Measurements from ENCODE around the gene PPP1R10. TPM values are rescaled to one million over a fixed set of nuclear protein-coding genes. Genes with fewer than 3 reads are reported as not detected.

Gene PPP1R10
- total RNA-seq, 1 donor from 2014 or later, result 126 TPM

GRCh38 chr6:30573113-30573512, 43.9 kb downstream of the PPP1R10 start:
- Mint-ChIP-seq H3K4me3 (peak overlapping the region; percentile 98), H3K36me3 (ENCODE audit: low read depth) (peaks cover 35% of the 10 kb centered on the region), H3K9me3 (no peaks in the 10 kb centered on the region), H3K27ac (peak overlapping the region; percentile 9), H3K4me1 (ENCODE audit: low read depth) (peaks cover 69% of the 10 kb centered on the region), H3K27me3 (ENCODE audit: insufficient read depth) (no peaks in the 10 kb centered on the region)
- intact Hi-C loops (cut with micrococcal nuclease), result no loop called here
- no peak for DNase-seq (ENCODE audit: low spot score)

- Mint-ChIP-seq H3K4me3 (peak overlapping the region; percentile 98), H3K4me1 (ENCODE audit: low read depth) (peaks cover 70% of the 10 kb centered on the region), H3K27me3 (ENCODE audit: insufficient read depth) (no peaks in the 10 kb centered on the region), H3K36me3 (ENCODE audit: low read depth) (peaks cover 25% of the 10 kb centered on the region), H3K9me3 (no peaks in the 10 kb centered on the region), H3K27ac (peak overlapping the region; percentile 98)
- intact Hi-C loops (cut with micrococcal nuclease), result no loop called here
- no peak for DNase-seq (ENCODE audit: low spot score)
Observed at GRCh38 chr6:30572148-30572547, 44.9 kb downstream of the PPP1R10 start.

GRCh38 chr6:30571762-30572082, 45.3 kb downstream of the PPP1R10 start:
- Mint-ChIP-seq H3K27me3 (ENCODE audit: insufficient read depth) (no peaks in the 10 kb centered on the region), H3K4me3 (peak overlapping the region; percentile 98), H3K4me1 (ENCODE audit: low read depth) (peaks cover 66% of the 10 kb centered on the region), H3K9me3 (no peaks in the 10 kb centered on the region), H3K27ac (peak overlapping the region; percentile 98), H3K36me3 (ENCODE audit: low read depth) (peaks cover 21% of the 10 kb centered on the region)
- DNase-seq (ENCODE audit: low spot score), result no peak
- intact Hi-C loops (cut with micrococcal nuclease), result loop anchor here (1.0 to 2.0 kb wide), 8 partner anchors 14 to 587 kb away; partner anchors contain the start of genes HLA-E, MRPS18B, PPP1R10 and PPP1R18

- H3K9me3 Mint-ChIP-seq, result no peaks in the 10 kb centered on the region
- DNase-seq (ENCODE audit: low spot score), result peak; percentile 100
- peaks cover 62% of the 10 kb centered on the region for H3K4me1 Mint-ChIP-seq (ENCODE audit: low read depth)
- H3K4me3 Mint-ChIP-seq, result peak within 1 kb of the TSS; percentile 98
- intact Hi-C loops (cut with micrococcal nuclease), result loop anchor here (1.0 to 2.0 kb wide), 8 partner anchors 14 to 587 kb away; partner anchors contain the start of genes HLA-E, MRPS18B, PPP1R10 and PPP1R18
- peak within 1 kb of the TSS; percentile 98 for H3K27ac Mint-ChIP-seq
- H3K36me3 Mint-ChIP-seq (ENCODE audit: low read depth), result peaks cover 17% of the 10 kb centered on the region
- no peaks in the 10 kb centered on the region for H3K27me3 Mint-ChIP-seq (ENCODE audit: insufficient read depth)
Observed at GRCh38 chr6:30571075-30571761, 45.8 kb downstream of the PPP1R10 start, which contains the start of gene ABCF1. ABCF1 (plus strand) TSS chr6:30571442; CDS start chr6:30571488, 46 bp downstream.

GRCh38 chr6:30570740-30571074, 46.3 kb downstream of the PPP1R10 start:
- no peaks in the 10 kb centered on the region for H3K27me3 Mint-ChIP-seq (ENCODE audit: insufficient read depth)
- intact Hi-C loops (cut with micrococcal nuclease), result loop anchor here (1.0 to 2.0 kb wide), 8 partner anchors 13 to 588 kb away; partner anchors contain the start of genes HLA-E, MRPS18B, PPP1R10 and PPP1R18
- H3K4me3 Mint-ChIP-seq, result peak overlapping the region; percentile 98
- H3K9me3 Mint-ChIP-seq, result no peaks in the 10 kb centered on the region
- no peak for DNase-seq (ENCODE audit: low spot score)
- H3K36me3 Mint-ChIP-seq (ENCODE audit: low read depth), result peaks cover 17% of the 10 kb centered on the region
- peaks cover 62% of the 10 kb centered on the region for H3K4me1 Mint-ChIP-seq (ENCODE audit: low read depth)
- peak overlapping the region; percentile 98 for H3K27ac Mint-ChIP-seq

- Mint-ChIP-seq H3K9me3 (no peaks in the 10 kb centered on the region), H3K27me3 (ENCODE audit: insufficient read depth) (no peaks in the 10 kb centered on the region), H3K27ac (peak overlapping the region; percentile 18), H3K36me3 (ENCODE audit: low read depth) (peaks cover 18% of the 10 kb centered on the region), H3K4me3 (peak overlapping the region; percentile 98), H3K4me1 (ENCODE audit: low read depth) (peaks cover 62% of the 10 kb centered on the region)
- DNase-seq (ENCODE audit: low spot score), result no peak
- intact Hi-C loops (cut with micrococcal nuclease), result loop anchor here (2.0 kb wide), 1 partner anchor 117 kb away; the partner anchor contains the start of gene PPP1R18
Observed at GRCh38 chr6:30570263-30570662, 46.8 kb downstream of the PPP1R10 start.

GRCh38 chr6:30568245-30568644, 48.8 kb downstream of the PPP1R10 start:
- peaks cover 53% of the 10 kb centered on the region for H3K4me1 Mint-ChIP-seq (ENCODE audit: low read depth)
- H3K27ac Mint-ChIP-seq, result no peak overlapping the region
- H3K4me3 Mint-ChIP-seq, result no peak overlapping the region
- no peaks in the 10 kb centered on the region for H3K9me3 Mint-ChIP-seq
- no peak for DNase-seq (ENCODE audit: low spot score)
- no peaks in the 10 kb centered on the region for H3K27me3 Mint-ChIP-seq (ENCODE audit: insufficient read depth)
- intact Hi-C loops (cut with micrococcal nuclease), result no loop called here
- peaks cover 21% of the 10 kb centered on the region for H3K36me3 Mint-ChIP-seq (ENCODE audit: low read depth)

GRCh38 chr6:30565772-30566171, 51.3 kb downstream of the PPP1R10 start:
- intact Hi-C loops (cut with micrococcal nuclease), result no loop called here
- Mint-ChIP-seq H3K27ac (no peak overlapping the region), H3K4me1 (ENCODE audit: low read depth) (peaks cover 29% of the 10 kb centered on the region), H3K36me3 (ENCODE audit: low read depth) (peaks cover 19% of the 10 kb centered on the region), H3K9me3 (no peaks in the 10 kb centered on the region), H3K4me3 (no peak overlapping the region), H3K27me3 (ENCODE audit: insufficient read depth) (no peaks in the 10 kb centered on the region)
- DNase-seq (ENCODE audit: low spot score), result no peak

GRCh38 chr6:30564114-30564513, 52.9 kb downstream of the PPP1R10 start:
- Mint-ChIP-seq H3K9me3 (no peaks in the 10 kb centered on the region), H3K4me3 (no peak overlapping the region)

GRCh38 chr6:30562470-30563425, 54.3 kb downstream of the PPP1R10 start:
- Mint-ChIP-seq H3K9me3 (no peaks in the 10 kb centered on the region), H3K27ac (no peak overlapping the region), H3K36me3 (ENCODE audit: low read depth) (peaks cover 31% of the 10 kb centered on the region), H3K4me3 (no peak overlapping the region), H3K4me1 (ENCODE audit: low read depth) (peaks cover 22% of the 10 kb centered on the region), H3K27me3 (ENCODE audit: insufficient read depth) (no peaks in the 10 kb centered on the region)
- intact Hi-C loops (cut with micrococcal nuclease), result no loop called here
- no peak for DNase-seq (ENCODE audit: low spot score)

More at GRCh38 chr6:30564114-30564513, 52.9 kb downstream of the PPP1R10 start:
- intact Hi-C loops (cut with micrococcal nuclease), result no loop called here
- no peak for DNase-seq (ENCODE audit: low spot score)
- no peaks in the 10 kb centered on the region for H3K27me3 Mint-ChIP-seq (ENCODE audit: insufficient read depth)
- no peak overlapping the region for H3K27ac Mint-ChIP-seq
- peaks cover 21% of the 10 kb centered on the region for H3K4me1 Mint-ChIP-seq (ENCODE audit: low read depth)
- H3K36me3 Mint-ChIP-seq (ENCODE audit: low read depth), result peaks cover 25% of the 10 kb centered on the region

- intact Hi-C loops (cut with micrococcal nuclease), result no loop called here
- peaks cover 33% of the 10 kb centered on the region for H3K36me3 Mint-ChIP-seq (ENCODE audit: low read depth)
- H3K4me1 Mint-ChIP-seq (ENCODE audit: low read depth), result peaks cover 26% of the 10 kb centered on the region
- DNase-seq (ENCODE audit: low spot score), result no peak
- no peaks in the 10 kb centered on the region for H3K9me3 Mint-ChIP-seq
- no peak overlapping the region for H3K4me3 Mint-ChIP-seq
- no peak overlapping the region for H3K27ac Mint-ChIP-seq
- no peaks in the 10 kb centered on the region for H3K27me3 Mint-ChIP-seq (ENCODE audit: insufficient read depth)
Observed at GRCh38 chr6:30560930-30561329, 56.1 kb downstream of the PPP1R10 start.

- Mint-ChIP-seq H3K9me3 (no peaks in the 10 kb centered on the region), H3K4me1 (ENCODE audit: low read depth) (peaks cover 36% of the 10 kb centered on the region), H3K36me3 (ENCODE audit: low read depth) (peaks cover 38% of the 10 kb centered on the region)
Observed at GRCh38 chr6:30557683-30557981, 59.4 kb downstream of the PPP1R10 start.

More at GRCh38 chr6:30557683-30557981, 59.4 kb downstream of the PPP1R10 start:
- intact Hi-C loops (cut with micrococcal nuclease), result loop anchor here (1.0 to 5.0 kb wide), 7 partner anchors 14 to 491 kb away; partner anchors contain the start of genes ABCF1, ATAT1, MDC1 and PPP1R11
- DNase-seq (ENCODE audit: low spot score), result no peak
- no peaks in the 10 kb centered on the region for H3K27me3 Mint-ChIP-seq (ENCODE audit: insufficient read depth)
- H3K27ac Mint-ChIP-seq, result peak overlapping the region; percentile 99
- peak overlapping the region; percentile 96 for H3K4me3 Mint-ChIP-seq

Measured in activated T-helper 1 cell treated with anti-CD3 and anti-CD28 coated beads, Interleukin-12 subunit alpha, Interleukin-12 subunit beta, Interleukin-2, Interleukin-4 antibody, amounts not matched to agents 30 ng/mL and 10 ng/mL and 1 ng/mL, durations not matched to agents 14 hours and 24 hours and 36 hours (primary cell).